HepG2 (cell line): Measurements from ENCODE around the gene HSF4. TPM values are rescaled to one million over a fixed set of nuclear protein-coding genes. Genes with fewer than 3 reads are reported as not detected.
A peak's percentile ranks its signal among the peaks of the same experiment; 100 is the strongest.

Experiments used
- ARNT ChIP-seq: fragments of 450-650 bp; IDR thresholded peaks from 2 replicates; pipeline ENCODE4 v1.6.1; 2017
- CHCHD3 ChIP-seq: sonication (generic); formaldehyde crosslinking; IDR thresholded peaks from 2 replicates; pipeline ENCODE4 v1.8.0; 2022; ENCODE audit warnings: mild to moderate bottlenecking, missing genetic modification reagents, moderate library complexity
- CHD4 ChIP-seq: fragments of 200-600 bp; sonication (generic); IDR thresholded peaks from 2 replicates; pipeline ENCODE4 v1.7.0; 2017; ENCODE audit warnings: mild to moderate bottlenecking, low read length, borderline replicate concordance
- FOXP4 ChIP-seq: sonication (generic); formaldehyde crosslinking; IDR thresholded peaks from 2 replicates; pipeline ENCODE4 v1.4.0; 2020; ENCODE audit warnings: missing genetic modification reagents
- ISX ChIP-seq: sonication (generic); formaldehyde crosslinking; conservative IDR thresholded peaks from 2 replicates; pipeline ENCODE4 v1.5.0; 2020; ENCODE audit warnings: missing genetic modification reagents
- PATZ1 ChIP-seq: sonication (generic); formaldehyde crosslinking; IDR thresholded peaks from 2 replicates; pipeline ENCODE4 v1.4.0; 2020; ENCODE audit warnings: missing genetic modification reagents
- PAXIP1 ChIP-seq: sonication (generic); formaldehyde crosslinking; conservative IDR thresholded peaks from 2 replicates; pipeline ENCODE4 v1.4.0; 2020; ENCODE audit warnings: mild to moderate bottlenecking, missing genetic modification reagents, moderate library complexity
- POLR2AphosphoS5 ChIP-seq: IDR thresholded peaks from 2 replicates; pipeline ENCODE4 v1.6.1; 2012; ENCODE audit warnings: low read depth, low read length
- SNAPC4 ChIP-seq: sonication (generic); formaldehyde crosslinking; IDR thresholded peaks from 2 replicates; pipeline ENCODE4 v1.4.0; 2020; ENCODE audit warnings: mild to moderate bottlenecking, missing genetic modification reagents
- ZC3H4 ChIP-seq: sonication (generic); formaldehyde crosslinking; IDR thresholded peaks from 2 replicates; pipeline ENCODE4 v1.4.0; 2020; ENCODE audit warnings: missing genetic modification reagents, borderline replicate concordance
- ZNF276 ChIP-seq: sonication (generic); formaldehyde crosslinking; IDR thresholded peaks from 2 replicates; pipeline ENCODE4 v1.4.0; 2020; ENCODE audit warnings: mild to moderate bottlenecking, low read depth, missing genetic modification reagents
- ZNF660 ChIP-seq: sonication (generic); formaldehyde crosslinking; IDR thresholded peaks from 2 replicates; pipeline ENCODE4 v1.5.1; 2020; ENCODE audit warnings: mild to moderate bottlenecking, low read depth, missing genetic modification reagents, borderline replicate concordance
- polyA plus RNA-seq, 8 experiments: library from polyadenylated mRNA; depleted of rRNA in 3 of 8; stranded (reverse) in 7 of 8; unstranded in 1 of 8; fragments of >200 nt; fragmentation: Illumina TruSeq in 4 of 8; extraction: Trizol in 4 of 8; gene quantifications; 2 replicates each; pipeline versions ENCODE4 v1.2.1 to v1.2.3, GENCODE V29; 2011 to 2016; ENCODE audit warnings: low read depth in 4 of 8, missing spikeins in 1 of 8, mixed read lengths in 1 of 8; ENCODE audit not compliant: insufficient read depth in 1 of 8
- total RNA-seq, 5 experiments: library from RNA; depleted of rRNA; stranded (reverse); fragments of >200 nt; fragmentation: Illumina TruSeq; extraction: Trizol; gene quantifications; 2 replicates each; pipeline ENCODE4 v1.2.3, GENCODE V29; 2016; ENCODE audit warnings: low read depth in 1 of 5

Gene HSF4
- total and polyA plus RNA-seq, 2 of the 13 experiments (the other 11 are each of a cell fraction or from before 2014, with no cell fraction given): 3.5 to 16.9 TPM

GRCh38 chr16:67191995-67192681 is 27.6 kb downstream of the HSF4 start, which contains the start of gene E2F4 (continued):
- TF ChIP-seq PATZ1 (CRISPR knock-in tag) (peak; percentile 37; the same call in 1 of the 2 replicates), SNAPC4 (CRISPR knock-in tag) (no peak; the same call in 1 of the 2 replicates), CHCHD3 (peak; percentile 95; the same call in 1 of the 2 replicates), ZNF276 (CRISPR knock-in tag) (no peak), ZC3H4 (CRISPR knock-in tag) (no peak), CHD4 (no peak), PAXIP1 (CRISPR knock-in tag) (no peak), ISX (CRISPR knock-in tag) (peak; percentile 68; the same call in 1 of the 2 replicates), ZNF660 (CRISPR knock-in tag) (no peak), FOXP4 (peak; percentile 57), ARNT (no peak), POLR2AphosphoS5 (peak; percentile 55)
